CD4-positive, alpha-beta T cell treated with Interleukin-2 at 100 ng/mL for 4 hours (primary cell): Measurements from ENCODE around the gene INPP5D.

Source experiments
- DNase-seq: peaks from one replicate; pipeline ENCODE4 v3.0.0-alpha.2; 2020; ENCODE audit warnings: low spot score

Gene INPP5D

GRCh38 chr2:233075966-233076339 is 15.8 kb downstream of the INPP5D start:
- DNase-seq = peak; percentile 54

GRCh38 chr2:233076749-233077148 is 16.6 kb downstream of the INPP5D start:
- peak; percentile 73 for DNase-seq

- no peak for DNase-seq
Observed at GRCh38 chr2:233079473-233079877, 19.3 kb downstream of the INPP5D start.

GRCh38 chr2:233079953-233080835 is 20.1 kb downstream of the INPP5D start:
- DNase-seq = no peak

- DNase-seq = no peak
Observed at GRCh38 chr2:233080836-233081229, 20.7 kb downstream of the INPP5D start.

- peak; percentile 66 for DNase-seq
Observed at GRCh38 chr2:233081232-233081730, 21.1 kb downstream of the INPP5D start.

- no peak for DNase-seq
Observed at GRCh38 chr2:233081731-233082221, 21.6 kb downstream of the INPP5D start.

- DNase-seq = no peak
Observed at GRCh38 chr2:233082222-233082930, 22.2 kb downstream of the INPP5D start.

GRCh38 chr2:233082931-233083755 is 23.0 kb downstream of the INPP5D start:
- no peak for DNase-seq

GRCh38 chr2:233083782-233084181 is 23.6 kb downstream of the INPP5D start:
- DNase-seq = no peak

- peak; percentile 48 for DNase-seq
Observed at GRCh38 chr2:233084488-233084887, 24.3 kb downstream of the INPP5D start.

- no peak for DNase-seq
Observed at GRCh38 chr2:233085037-233085838, 25.1 kb downstream of the INPP5D start.

- no peak for DNase-seq
Observed at GRCh38 chr2:233085839-233086150, 25.7 kb downstream of the INPP5D start.

- DNase-seq = no peak
Observed at GRCh38 chr2:233087713-233088112, 27.6 kb downstream of the INPP5D start.

- no peak for DNase-seq
Observed at GRCh38 chr2:233088972-233089345, 28.8 kb downstream of the INPP5D start.

- DNase-seq = no peak
Observed at GRCh38 chr2:233089851-233090250, 29.7 kb downstream of the INPP5D start.

GRCh38 chr2:233090879-233091278 is 30.7 kb downstream of the INPP5D start:
- DNase-seq = no peak

GRCh38 chr2:233091595-233092375 is 31.6 kb downstream of the INPP5D start:
- no peak for DNase-seq

- no peak for DNase-seq
Observed at GRCh38 chr2:233092432-233093165, 32.5 kb downstream of the INPP5D start.

- no peak for DNase-seq
Observed at GRCh38 chr2:233093166-233093448, 33.0 kb downstream of the INPP5D start.
